CD4-positive, CD25-positive, alpha-beta regulatory T cell (primary cell): ENCODE results near the gene LGALS8. TPM values are rescaled to one million over a fixed set of nuclear protein-coding genes. Genes with fewer than 3 reads are reported as not detected.

ENCODE experiments used
- polyA plus RNA-seq, 4 donors: library from polyadenylated mRNA; unstranded; fragments of 300-500 nt; fragmentation: Illumina TruSeq; gene quantifications; one replicate each; pipeline ENCODE4 v1.2.3, GENCODE V29; 2021
- total RNA-seq: library from RNA; stranded (reverse); gene quantifications from one replicate; pipeline ENCODE4 v1.2.3, GENCODE V29; 2022

The LGALS8 gene
- total and polyA plus RNA-seq, 5 donors from 2014 or later: 53.3 to 183 (median 65.8) TPM

Other genes starting within 250 kb of the LGALS8 start
- 15.2 TPM for gene ERO1B, start 242.0 kb upstream of the LGALS8 start, total RNA-seq
- 1 to 10 TPM; 2.4 to 4.3 (median 2.8) TPM for gene ERO1B, start 242.0 kb upstream of the LGALS8 start, polyA plus RNA-seq
- gene EDARADD, start 129.7 kb upstream of the LGALS8 start, total RNA-seq: 5.0 TPM
- gene EDARADD, start 129.7 kb upstream of the LGALS8 start, polyA plus RNA-seq: 1 to 10 TPM; 2.5 to 5.7 (median 4.3) TPM
- 54.2 TPM for gene HEATR1, start 80.5 kb downstream of the LGALS8 start, total RNA-seq
- gene HEATR1, start 80.5 kb downstream of the LGALS8 start, polyA plus RNA-seq: 10 to 100 TPM; 10.2 to 13.5 (median 12.5) TPM
- not detected for gene ACTN2, start 162.5 kb downstream of the LGALS8 start, total RNA-seq
- gene ACTN2, start 162.5 kb downstream of the LGALS8 start, polyA plus RNA-seq: not detected